Tibial nerve (tissue), 3 donors: ENCODE results near the gene SLC2A4RG.
"Not testable (repeated sequence)": the region's sequence is repeated elsewhere in the genome, so short reads cannot be mapped to it uniquely, and the experiment has no call there.

Experiments
- CTCF ChIP-seq, 5 experiments: fragments of 200-600 bp in 3 of 5; fragments of 450-650 bp in 2 of 5; sonication (generic) in 3 of 5; IDR thresholded peaks; one replicate each; pipeline ENCODE4 v1.5.1; 2016 to 2019; ENCODE audit warnings: antibody characterized with exemption in 5 of 5, mild to moderate bottlenecking in 3 of 5, moderate library complexity in 2 of 5
- POLR2A ChIP-seq, 2 donors: fragments of 450-650 bp; IDR thresholded peaks; one replicate each; pipeline ENCODE4 v1.6.1; 2017; ENCODE audit warnings: antibody characterized with exemption in 2 of 2, mild to moderate bottlenecking in 2 of 2, moderate library complexity in 2 of 2

DNA sequence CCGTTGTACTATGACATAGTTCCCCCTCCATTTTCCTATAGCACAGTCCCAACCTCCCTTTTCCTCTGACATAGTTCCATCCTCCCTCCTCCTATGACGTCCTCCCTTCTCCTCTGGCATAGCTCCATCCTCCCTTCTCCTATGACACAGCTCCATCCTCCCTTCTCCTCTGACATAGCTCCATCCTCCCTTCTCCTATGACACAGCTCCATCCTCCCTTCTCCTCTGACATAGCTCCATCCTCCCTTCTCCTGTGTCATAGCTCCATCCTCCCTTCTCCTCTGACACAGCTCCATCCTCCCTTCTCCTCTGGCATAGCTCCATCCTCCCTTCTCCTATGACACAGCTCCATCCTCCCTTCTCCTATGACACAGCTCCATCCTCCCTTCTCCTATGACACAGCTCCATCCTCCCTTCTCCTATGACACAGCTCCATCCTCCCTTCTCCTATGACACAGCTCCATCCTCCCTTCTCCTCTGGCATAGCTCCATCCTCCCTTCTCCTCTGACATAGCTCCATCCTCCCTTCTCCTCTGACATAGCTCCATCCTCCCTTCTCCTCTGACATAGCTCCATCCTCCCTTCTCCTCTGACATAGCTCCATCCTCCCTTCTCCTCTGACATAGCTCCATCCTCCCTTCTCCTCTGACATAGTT lies 16.5 kb upstream of the SLC2A4RG start:
- TF ChIP-seq CTCF, POLR2A (IDR thresholded peaks at IDR 0.05): not testable (repeated sequence)
